CD4-positive, alpha-beta memory T cell (primary cell): ENCODE results near the gene MS4A3. TPM values are rescaled to one million over a fixed set of nuclear protein-coding genes. Genes with fewer than 3 reads are reported as not detected.
"Not testable (repeated sequence)": the region's sequence is repeated elsewhere in the genome, so short reads cannot be mapped to it uniquely, and the experiment has no call there.

ENCODE experiments used
- CTCF ChIA-PET: fragments of 350-600 bp; sonication (Branson Sonifier 250); formaldehyde crosslinking; loops from one replicate; lab custom pipeline; 2021; ENCODE audit warnings: inconsistent platforms; ENCODE audit not compliant: partially characterized antibody; lab: Charles Lee
- POLR2A ChIA-PET: fragments of 350-600 bp; sonication (Branson Sonifier 250); formaldehyde crosslinking; loops from one replicate; lab custom pipeline; 2021; ENCODE audit not compliant: partially characterized antibody; lab: Charles Lee
- DNase-seq, 5 donors: peaks; one replicate each; pipeline versions ENCODE4 v3.0.0 to v3.0.0-alpha.2; 2020 to 2022; ENCODE audit warnings: mixed read lengths in 1 of 5
- H3K27ac ChIP-seq: one replicate; pipeline ENCODE4 v1.7.0; 2013; ENCODE audit warnings: low read depth, low read length
- H3K27me3 ChIP-seq: 2 replicates; pipeline ENCODE4 v1.7.0; 2013; ENCODE audit warnings: mild to moderate bottlenecking, low read length, moderate library complexity; ENCODE audit not compliant: insufficient read depth
- H3K36me3 ChIP-seq: 2 replicates; pipeline ENCODE4 v1.7.0; 2013; ENCODE audit warnings: mild to moderate bottlenecking, low read length, moderate library complexity; ENCODE audit not compliant: insufficient read depth
- H3K4me1 ChIP-seq: 2 replicates; pipeline ENCODE4 v1.7.0; 2013; ENCODE audit warnings: mild to moderate bottlenecking, low read length, moderate library complexity; ENCODE audit not compliant: insufficient read depth
- H3K4me3 ChIP-seq, 2 donors: one replicate each; pipeline ENCODE4 v1.7.0; 2013; ENCODE audit warnings: low read length in 2 of 2, mild to moderate bottlenecking in 1 of 2
- H3K9me3 ChIP-seq, 2 donors: one replicate each; pipeline ENCODE4 v1.7.0; 2013; ENCODE audit warnings: low read length in 2 of 2, control low read depth in 1 of 2; ENCODE audit not compliant: control insufficient read depth in 1 of 2
- H3K27ac Mint-ChIP-seq, 7 donors: one replicate each; pipeline ENCODE4 v1.8.0; 2020 to 2021; ENCODE audit warnings: mixed read lengths in 7 of 7, mild to moderate bottlenecking in 6 of 7, inconsistent platforms in 3 of 7, moderate library complexity in 3 of 7
- H3K27me3 Mint-ChIP-seq, 2 donors: one replicate each; pipeline ENCODE4 v1.8.0; 2020 to 2021; ENCODE audit warnings: mixed read lengths in 2 of 2
- H3K36me3 Mint-ChIP-seq, 2 donors: one replicate each; pipeline ENCODE4 v1.8.0; 2020 to 2021; ENCODE audit warnings: mixed read lengths in 2 of 2, inconsistent platforms in 1 of 2, mild to moderate bottlenecking in 1 of 2
- H3K4me1 Mint-ChIP-seq, 4 donors: one replicate each; pipeline ENCODE4 v1.8.0; 2020 to 2021; ENCODE audit warnings: mixed read lengths in 4 of 4, mild to moderate bottlenecking in 1 of 4
- H3K4me3 Mint-ChIP-seq, 8 donors: one replicate each; pipeline ENCODE4 v1.8.0; 2020 to 2021; ENCODE audit warnings: mixed read lengths in 8 of 8, mild to moderate bottlenecking in 7 of 8, moderate library complexity in 6 of 8, inconsistent platforms in 3 of 8
- H3K9me3 Mint-ChIP-seq, 8 donors: one replicate each; pipeline ENCODE4 v1.8.0; 2020 to 2021; ENCODE audit warnings: mixed read lengths in 8 of 8, mild to moderate bottlenecking in 5 of 8, inconsistent platforms in 3 of 8, moderate library complexity in 1 of 8
- intact Hi-C: fragments of 100-400 bp; cut with micrococcal nuclease; formaldehyde crosslinking; loops from one replicate; pipeline ENCODE4 v1.15.1; 2023
- polyA plus RNA-seq, 2 donors: library from polyadenylated mRNA; unstranded; fragments of 300-500 nt; fragmentation: Illumina TruSeq; gene quantifications; one replicate each; pipeline ENCODE4 v1.2.3, GENCODE V29; 2021
- total RNA-seq, 2 experiments: library from RNA; stranded (reverse); gene quantifications; one replicate each; pipeline ENCODE4 v1.2.3, GENCODE V29; 2021

Gene MS4A3
- total and polyA plus RNA-seq, 4 experiments from 2014 or later, result 0.37 TPM; not detected in 3

- H3K9me3 ChIP-seq, DNase-seq, H3K36me3 Mint-ChIP-seq, H3K27ac ChIP-seq, H3K27ac Mint-ChIP-seq, POLR2A ChIA-PET, H3K4me3 ChIP-seq, CTCF ChIA-PET, H3K4me3 Mint-ChIP-seq, H3K4me1 Mint-ChIP-seq, H3K27me3 ChIP-seq, H3K36me3 ChIP-seq, H3K4me1 ChIP-seq, H3K9me3 Mint-ChIP-seq, intact Hi-C loops: not testable (repeated sequence)
- peaks cover 5 to 12% of the 10 kb centered on the region in 2 donors for H3K27me3 Mint-ChIP-seq
These were observed 5.6 kb upstream of the MS4A3 start for GRCh38 chr11:60050839-60051238.

- H3K4me1 Mint-ChIP-seq, result no peaks in the 10 kb centered on the region
- POLR2A ChIA-PET, result no interaction called here
These were observed 2.6 kb downstream of the MS4A3 start for GRCh38 chr11:60059052-60059451.

GRCh38 chr11:60059521-60060240, 3.2 kb downstream of the MS4A3 start:
- Histone ChIP-seq H3K9me3 (no peaks in the 10 kb centered on the region), H3K36me3 (no peaks in the 10 kb centered on the region), H3K4me3 (no peak overlapping the region), H3K4me1 (no peaks in the 10 kb centered on the region), H3K27me3 (no peaks in the 10 kb centered on the region), H3K27ac (no peak overlapping the region)
- ChIA-PET CTCF (no interaction called here), POLR2A (no interaction called here)
- Mint-ChIP-seq H3K27me3 (peaks cover 10 to 14% of the 10 kb centered on the region in 2 donors), H3K4me3 (no peak overlapping the region), H3K36me3 (no peaks in the 10 kb centered on the region), H3K9me3 (peaks cover 0 to 3% (median 0%) of the 10 kb centered on the region in 8 donors), H3K4me1 (no peaks in the 10 kb centered on the region), H3K27ac (no peak overlapping the region)
- DNase-seq, result no peak
- intact Hi-C loops, result no loop called here

More at GRCh38 chr11:60059052-60059451, 2.6 kb downstream of the MS4A3 start:
- Mint-ChIP-seq H3K36me3 (no peaks in the 10 kb centered on the region), H3K27ac (no peak overlapping the region), H3K4me3 (no peak overlapping the region), H3K9me3 (peaks cover 0 to 3% (median 0%) of the 10 kb centered on the region in 8 donors), H3K27me3 (peaks cover 10 to 15% of the 10 kb centered on the region in 2 donors)
- no peak for DNase-seq
- H3K9me3 ChIP-seq, result no peaks in the 10 kb centered on the region
- no peaks in the 10 kb centered on the region for H3K4me1 ChIP-seq
- H3K27ac ChIP-seq, result no peak overlapping the region
- H3K4me3 ChIP-seq, result no peak overlapping the region
- no peaks in the 10 kb centered on the region for H3K27me3 ChIP-seq
- CTCF ChIA-PET, result no interaction called here
- H3K36me3 ChIP-seq, result no peaks in the 10 kb centered on the region
- intact Hi-C loops, result no loop called here

GRCh38 chr11:60064111-60064510, 7.6 kb downstream of the MS4A3 start:
- no peaks in the 10 kb centered on the region for H3K36me3 ChIP-seq
- H3K9me3 Mint-ChIP-seq, result peaks cover 0 to 3% (median 0%) of the 10 kb centered on the region in 8 donors
- no peaks in the 10 kb centered on the region for H3K9me3 ChIP-seq
- H3K36me3 Mint-ChIP-seq, result no peaks in the 10 kb centered on the region
- intact Hi-C loops, result no loop called here
- no peaks in the 10 kb centered on the region for H3K4me1 Mint-ChIP-seq
- H3K27ac Mint-ChIP-seq, result no peak overlapping the region
- H3K4me1 ChIP-seq, result no peaks in the 10 kb centered on the region
- DNase-seq, result no peak
- CTCF ChIA-PET, result no interaction called here
- POLR2A ChIA-PET, result no interaction called here
- H3K4me3 Mint-ChIP-seq, result no peak overlapping the region
- H3K4me3 ChIP-seq, result no peak overlapping the region
- H3K27me3 Mint-ChIP-seq, result peaks cover 3 to 5% of the 10 kb centered on the region in 2 donors
- no peaks in the 10 kb centered on the region for H3K27me3 ChIP-seq
- no peak overlapping the region for H3K27ac ChIP-seq

- CTCF ChIA-PET, result no interaction called here
- no peak overlapping the region for H3K4me3 Mint-ChIP-seq
These were observed 9.3 kb downstream of the MS4A3 start for GRCh38 chr11:60065801-60066200.

GRCh38 chr11:60069450-60069849, 13.0 kb downstream of the MS4A3 start:
- H3K9me3 Mint-ChIP-seq, result peaks cover 0 to 5% (median 1%) of the 10 kb centered on the region in 8 donors

More at GRCh38 chr11:60065801-60066200, 9.3 kb downstream of the MS4A3 start:
- no peaks in the 10 kb centered on the region for H3K36me3 ChIP-seq
- no peak for DNase-seq
- Mint-ChIP-seq H3K4me1 (no peaks in the 10 kb centered on the region), H3K27me3 (peaks cover 2 to 6% of the 10 kb centered on the region in 2 donors), H3K27ac (no peak overlapping the region), H3K9me3 (no peaks in the 10 kb centered on the region), H3K36me3 (no peaks in the 10 kb centered on the region)
- no peak overlapping the region for H3K27ac ChIP-seq
- H3K9me3 ChIP-seq, result no peaks in the 10 kb centered on the region
- POLR2A ChIA-PET, result no interaction called here
- H3K4me3 ChIP-seq, result no peak overlapping the region
- no peaks in the 10 kb centered on the region for H3K4me1 ChIP-seq
- no peaks in the 10 kb centered on the region for H3K27me3 ChIP-seq
- intact Hi-C loops, result no loop called here

GRCh38 chr11:60071644-60072043, 15.2 kb downstream of the MS4A3 start:
- H3K27me3 ChIP-seq, H3K27ac Mint-ChIP-seq, H3K9me3 ChIP-seq, H3K4me3 Mint-ChIP-seq, H3K4me1 ChIP-seq, CTCF ChIA-PET, H3K4me3 ChIP-seq, H3K36me3 ChIP-seq, H3K4me1 Mint-ChIP-seq, DNase-seq, intact Hi-C loops, H3K36me3 Mint-ChIP-seq, POLR2A ChIA-PET, H3K27ac ChIP-seq, H3K27me3 Mint-ChIP-seq, H3K9me3 Mint-ChIP-seq: not testable (repeated sequence)

More at GRCh38 chr11:60069450-60069849, 13.0 kb downstream of the MS4A3 start:
- no peak overlapping the region for H3K27ac Mint-ChIP-seq
- no peaks in the 10 kb centered on the region for H3K36me3 Mint-ChIP-seq
- Histone ChIP-seq H3K27ac (no peak overlapping the region), H3K9me3 (no peaks in the 10 kb centered on the region), H3K27me3 (no peaks in the 10 kb centered on the region), H3K4me1 (no peaks in the 10 kb centered on the region), H3K36me3 (no peaks in the 10 kb centered on the region), H3K4me3 (no peak overlapping the region)
- H3K4me3 Mint-ChIP-seq, result no peak overlapping the region
- intact Hi-C loops, result no loop called here
- H3K4me1 Mint-ChIP-seq, result no peaks in the 10 kb centered on the region
- DNase-seq, result no peak
- ChIA-PET CTCF (no interaction called here), POLR2A (no interaction called here)
- H3K27me3 Mint-ChIP-seq, result peaks cover 0 to 7% of the 10 kb centered on the region in 2 donors
